ENCODE results near the gene SIMC1.

DNA sequence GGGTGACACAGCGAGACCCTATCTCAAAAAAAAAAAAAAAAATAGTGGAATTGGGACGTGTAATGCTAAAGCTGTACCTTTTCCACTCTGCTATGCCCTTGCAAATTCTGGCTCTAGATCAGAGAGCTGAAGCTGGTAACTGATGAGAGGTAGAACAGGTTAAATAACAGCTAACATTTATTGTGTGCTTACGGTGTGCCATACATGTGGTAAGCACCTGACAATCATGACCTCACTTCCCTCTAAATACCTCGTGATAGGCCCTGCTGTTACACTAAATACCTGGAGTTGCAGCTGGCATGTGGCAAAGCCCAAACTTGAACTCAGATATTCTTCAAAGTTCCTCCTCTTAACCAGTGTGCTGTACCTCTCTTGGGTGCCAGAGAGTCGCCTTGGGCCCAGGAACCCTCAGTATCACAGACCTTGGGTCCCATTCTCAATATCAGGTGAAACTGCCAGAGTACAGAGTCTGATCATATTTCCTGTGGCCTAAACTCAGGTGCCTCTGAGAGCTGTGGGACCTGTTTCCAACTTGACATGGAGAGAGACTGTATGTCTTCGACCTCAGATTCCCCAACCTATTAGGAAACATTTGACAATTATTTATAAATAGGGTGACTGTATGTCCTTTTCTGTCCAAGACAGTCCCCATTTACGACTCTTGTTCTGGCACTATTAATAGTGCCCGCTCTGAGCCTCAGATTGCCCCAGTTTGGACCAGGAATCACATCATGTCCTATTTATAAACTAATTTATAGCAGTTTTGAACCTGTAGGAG, 131.9 kb downstream of the SIMC1 start:
- TF ChIP-seq POLR2A (IDR thresholded peaks at IDR 0.05; ENCODE audit: low read length), result no peak
- no peak for TF ChIP-seq GATA1 (IDR thresholded peaks at IDR 0.05; ENCODE audit: low read depth, low read length)
